ENCODE results near the gene KIAA1217.
"Not testable (repeated sequence)": the region's sequence is repeated elsewhere in the genome, so short reads cannot be mapped to it uniquely, and the experiment has no call there.

Gene KIAA1217

GRCh38 chr10:24415455-24416125, 206.7 kb downstream of the KIAA1217 start:
- no peak for DNase-seq

- DNase-seq, result no peak
Observed at GRCh38 chr10:24416248-24416647, 207.3 kb downstream of the KIAA1217 start.

GRCh38 chr10:24417053-24417452, 208.1 kb downstream of the KIAA1217 start:
- DNase-seq, result no peak

- DNase-seq, result no peak
Observed at GRCh38 chr10:24418532-24418931, 209.6 kb downstream of the KIAA1217 start.

GRCh38 chr10:24419066-24419465, 210.1 kb downstream of the KIAA1217 start:
- DNase-seq, result no peak

- DNase-seq, result no peak
Observed at GRCh38 chr10:24425151-24425550, 216.2 kb downstream of the KIAA1217 start.

GRCh38 chr10:24427678-24428409, 218.9 kb downstream of the KIAA1217 start:
- DNase-seq, result no peak

GRCh38 chr10:24428410-24428782, 219.5 kb downstream of the KIAA1217 start:
- no peak for DNase-seq

- no peak for DNase-seq
Observed at GRCh38 chr10:24430591-24430990, 221.7 kb downstream of the KIAA1217 start.

GRCh38 chr10:24432478-24433416, 223.8 kb downstream of the KIAA1217 start:
- DNase-seq, result no peak

GRCh38 chr10:24433705-24434104, 224.8 kb downstream of the KIAA1217 start:
- no peak for DNase-seq

GRCh38 chr10:24434961-24435360, 226.0 kb downstream of the KIAA1217 start:
- DNase-seq, result no peak

- no peak for DNase-seq
Observed at GRCh38 chr10:24435374-24435773, 226.4 kb downstream of the KIAA1217 start.

- no peak for DNase-seq
Observed at GRCh38 chr10:24437302-24437701, 228.4 kb downstream of the KIAA1217 start.

GRCh38 chr10:24438800-24439199, 229.9 kb downstream of the KIAA1217 start:
- DNase-seq, result no peak

- DNase-seq, result no peak
Observed at GRCh38 chr10:24439935-24440334, 231.0 kb downstream of the KIAA1217 start.

- no peak for DNase-seq
Observed at GRCh38 chr10:24440817-24441797, 232.2 kb downstream of the KIAA1217 start.

GRCh38 chr10:24442234-24442633, 233.3 kb downstream of the KIAA1217 start:
- DNase-seq, result no peak

- not testable (repeated sequence) for DNase-seq
Observed at GRCh38 chr10:24442641-24443174, 233.8 kb downstream of the KIAA1217 start.

- DNase-seq, result no peak
Observed at GRCh38 chr10:24444337-24444736, 235.4 kb downstream of the KIAA1217 start.

- not testable (repeated sequence) for DNase-seq
Observed at GRCh38 chr10:24445958-24446357, 237.0 kb downstream of the KIAA1217 start.

GRCh38 chr10:24446739-24447138, 237.8 kb downstream of the KIAA1217 start:
- DNase-seq, result no peak

All from NCI-H2107 (cell line).